ENCODE results near the gene MME.

DNA sequence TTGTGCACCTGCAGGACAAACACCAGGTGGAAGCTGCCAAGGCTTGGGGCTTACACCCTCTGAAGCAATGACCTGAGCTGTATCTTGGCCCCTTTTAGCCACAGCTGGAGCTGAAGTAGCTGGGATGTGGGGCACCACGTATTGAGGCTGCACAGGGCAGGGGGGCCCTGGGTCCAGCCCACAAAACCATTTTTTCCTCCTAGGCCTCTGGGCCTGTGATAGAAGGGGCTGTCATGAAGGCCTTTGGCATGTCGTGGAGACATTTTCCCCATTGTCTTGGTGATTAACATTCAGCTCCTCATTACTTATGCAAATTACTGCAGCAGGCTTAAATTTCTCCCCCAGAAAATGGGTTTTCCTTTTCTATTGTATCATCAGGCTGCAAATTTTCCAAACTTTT lies 27.6 kb upstream of the MME start:
- no peak for TF ChIP-seq POLR2A (IDR thresholded peaks at IDR 0.05; ENCODE audit: low read depth, low read length)
- TF ChIP-seq, protein P1, sequence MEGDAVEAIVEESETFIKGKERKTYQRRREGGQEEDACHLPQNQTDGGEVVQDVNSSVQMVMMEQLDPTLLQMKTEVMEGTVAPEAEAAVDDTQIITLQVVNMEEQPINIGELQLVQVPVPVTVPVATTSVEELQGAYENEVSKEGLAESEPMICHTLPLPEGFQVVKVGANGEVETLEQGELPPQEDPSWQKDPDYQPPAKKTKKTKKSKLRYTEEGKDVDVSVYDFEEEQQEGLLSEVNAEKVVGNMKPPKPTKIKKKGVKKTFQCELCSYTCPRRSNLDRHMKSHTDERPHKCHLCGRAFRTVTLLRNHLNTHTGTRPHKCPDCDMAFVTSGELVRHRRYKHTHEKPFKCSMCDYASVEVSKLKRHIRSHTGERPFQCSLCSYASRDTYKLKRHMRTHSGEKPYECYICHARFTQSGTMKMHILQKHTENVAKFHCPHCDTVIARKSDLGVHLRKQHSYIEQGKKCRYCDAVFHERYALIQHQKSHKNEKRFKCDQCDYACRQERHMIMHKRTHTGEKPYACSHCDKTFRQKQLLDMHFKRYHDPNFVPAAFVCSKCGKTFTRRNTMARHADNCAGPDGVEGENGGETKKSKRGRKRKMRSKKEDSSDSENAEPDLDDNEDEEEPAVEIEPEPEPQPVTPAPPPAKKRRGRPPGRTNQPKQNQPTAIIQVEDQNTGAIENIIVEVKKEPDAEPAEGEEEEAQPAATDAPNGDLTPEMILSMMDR (conservative IDR thresholded peaks at IDR 0.05; ENCODE audit: low read depth, low read length) = no peak
- TF ChIP-seq FOS (IDR thresholded peaks at IDR 0.05; ENCODE audit: low read depth, low read length) = no peak
- TF ChIP-seq MAFK (IDR thresholded peaks at IDR 0.05; ENCODE audit: low read depth, low read length) = no peak
- TF ChIP-seq MXI1 (IDR thresholded peaks at IDR 0.05; ENCODE audit: borderline replicate concordance, low read depth, low read length) = no peak
- no peak for TF ChIP-seq SMC3 (IDR thresholded peaks at IDR 0.05; ENCODE audit: low read depth, low read length)
- no peak for TF ChIP-seq RFX5 (IDR thresholded peaks at IDR 0.05; ENCODE audit: low read depth, low read length)
- no peak for TF ChIP-seq CEBPB (IDR thresholded peaks at IDR 0.05; ENCODE audit: low read depth, low read length)
- TF ChIP-seq USF2 (IDR thresholded peaks at IDR 0.05; ENCODE audit: low read depth, low read length) = no peak
